Fibroblast of lung (primary cell): Measurements from ENCODE around the gene GALNT17. TPM values are rescaled to one million over a fixed set of nuclear protein-coding genes. Genes with fewer than 3 reads are reported as not detected.
A peak's percentile ranks its signal among the peaks of the same experiment; 100 is the strongest.

ENCODE experiments used
- DNase-seq, 2 donors: peaks; one replicate each; pipeline versions ENCODE4 v3.0.0 to v3.0.0-alpha.2; 2010; ENCODE audit warnings: low read depth in 2 of 2
- H2AFZ ChIP-seq: 2 replicates; pipeline ENCODE4 v1.5.1; 2012; ENCODE audit warnings: low read length, control low read depth, inconsistent platforms
- H3K27ac ChIP-seq: 2 replicates; pipeline ENCODE4 v1.5.1; 2011; ENCODE audit warnings: low read length, control low read depth; ENCODE audit not compliant: insufficient read depth
- H3K27me3 ChIP-seq: 2 replicates; pipeline ENCODE4 v1.5.1; 2011; ENCODE audit warnings: mild to moderate bottlenecking, low read length; ENCODE audit not compliant: control insufficient read depth, insufficient read depth
- H3K36me3 ChIP-seq: 2 replicates; pipeline ENCODE4 v1.5.1; 2011; ENCODE audit warnings: low read length; ENCODE audit not compliant: control insufficient read depth, insufficient read depth
- H3K4me1 ChIP-seq: 2 replicates; pipeline ENCODE4 v1.5.1; 2011; ENCODE audit warnings: low read length; ENCODE audit not compliant: control insufficient read depth, insufficient read depth; ENCODE audit errors: extremely low read depth
- H3K4me2 ChIP-seq: 2 replicates; pipeline ENCODE4 v1.5.1; 2011; ENCODE audit warnings: low read length, control low read depth; ENCODE audit not compliant: insufficient read depth; ENCODE audit errors: extremely low read depth
- H3K4me3 ChIP-seq, 4 experiments: fragments of 200-600 bp in 1 of 4; sonication (generic) in 1 of 4; replicated peaks in 1 of 4; 2 replicates each; pipeline ENCODE4 v1.5.1; 2011 to 2016; ENCODE audit warnings: low read length in 4 of 4, low read depth in 3 of 4, mild to moderate bottlenecking in 3 of 4, control low read depth in 2 of 4, inconsistent platforms in 1 of 4, mixed read lengths in 1 of 4; ENCODE audit not compliant: insufficient read depth in 1 of 4; ENCODE audit errors: control extremely low read depth in 1 of 4
- H3K79me2 ChIP-seq: 2 replicates; pipeline ENCODE4 v1.5.1; 2012; ENCODE audit warnings: mild to moderate bottlenecking, low read length, inconsistent platforms; ENCODE audit not compliant: control insufficient read depth, insufficient read depth
- H3K9ac ChIP-seq: 2 replicates; pipeline ENCODE4 v1.5.1; 2011; ENCODE audit warnings: mild to moderate bottlenecking, low read length, control low read depth; ENCODE audit not compliant: insufficient read depth
- H3K9me3 ChIP-seq: 2 replicates; pipeline ENCODE4 v1.5.1; 2012; ENCODE audit warnings: low read depth, low read length; ENCODE audit not compliant: control insufficient read depth, insufficient read depth
- H4K20me1 ChIP-seq: 2 replicates; pipeline ENCODE4 v1.5.1; 2011; ENCODE audit warnings: low read length; ENCODE audit not compliant: control insufficient read depth, insufficient read depth; ENCODE audit errors: extremely low read depth
- CTCF ChIP-seq, 2 donors: IDR thresholded peaks in 1 of 2; conservative IDR thresholded peaks in 1 of 2; 1 replicate in 1 of 2; 2 replicates in 1 of 2; pipeline ENCODE4 v1.5.1; 2011 to 2012; ENCODE audit warnings: low read length in 2 of 2, control low read depth in 1 of 2, inconsistent platforms in 1 of 2, low read depth in 1 of 2, mild to moderate bottlenecking in 1 of 2
- EZH2 ChIP-seq: IDR thresholded peaks from 2 replicates; pipeline ENCODE4 v1.5.1; 2012; ENCODE audit warnings: low read length, control low read depth, mild to moderate bottlenecking; ENCODE audit errors: missing control alignments
- polyA plus RNA-seq, 2 donors: library from polyadenylated mRNA; depleted of rRNA in 1 of 2; stranded (reverse) in 1 of 2; unstranded in 1 of 2; fragments of >200 nt; gene quantifications; 2 replicates each; pipeline ENCODE4 v1.2.1, GENCODE V29; 2011 to 2012; ENCODE audit warnings: missing spikeins in 1 of 2
- total RNA-seq: library from RNA; depleted of rRNA; stranded (reverse); fragments of >200 nt; gene quantifications from 2 replicates; pipeline ENCODE4 v1.2.1, GENCODE V29; 2014

The GALNT17 gene
- total and polyA plus RNA-seq, 2 donors (not counting 1 experiment from before 2014, with no cell fraction given): under 0.01 TPM; not detected in 1

DNA sequence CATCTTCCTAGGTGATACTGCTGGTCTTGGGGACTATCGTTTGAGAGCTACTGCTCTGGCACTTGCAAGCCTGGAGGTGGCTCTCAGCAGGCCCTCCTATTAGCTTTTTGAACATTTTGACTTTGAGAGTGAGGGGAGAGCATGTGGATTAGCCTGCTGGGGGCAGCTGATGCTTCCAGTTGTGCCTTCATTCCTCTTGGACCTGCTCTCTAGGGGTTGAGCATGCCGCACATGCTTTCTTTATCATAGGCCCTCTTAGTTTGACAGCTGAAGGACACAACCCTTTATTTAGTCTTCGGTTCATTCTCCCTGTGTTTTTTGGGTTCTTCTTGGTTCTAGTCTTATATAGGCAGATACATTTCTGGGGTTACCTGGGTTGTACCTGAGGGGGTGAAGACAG, 132.1 kb downstream of the GALNT17 start:
- no peak overlapping the region for H3K4me2 ChIP-seq
- H2AFZ ChIP-seq: no peak overlapping the region
- H3K27me3 ChIP-seq: no peaks in the 10 kb centered on the region
- no peaks in the 10 kb centered on the region for H3K36me3 ChIP-seq
- H3K27ac ChIP-seq: no peak overlapping the region
- H3K9me3 ChIP-seq: no peaks in the 10 kb centered on the region
- no peak overlapping the region for H3K4me3 ChIP-seq
- no peak overlapping the region for H3K9ac ChIP-seq
- no peaks in the 10 kb centered on the region for H3K4me1 ChIP-seq
- H4K20me1 ChIP-seq: no peaks in the 10 kb centered on the region
- TF ChIP-seq CTCF (conservative IDR thresholded peaks at IDR 0.05 in 1 of 2, IDR thresholded peaks at IDR 0.05 in 1 of 2; ENCODE audit: low read depth in 1 of 2, low read length in 2 of 2) (no peak), EZH2 (no peak)
- no peak for DNase-seq
- H3K79me2 ChIP-seq: no peaks in the 10 kb centered on the region

DNA sequence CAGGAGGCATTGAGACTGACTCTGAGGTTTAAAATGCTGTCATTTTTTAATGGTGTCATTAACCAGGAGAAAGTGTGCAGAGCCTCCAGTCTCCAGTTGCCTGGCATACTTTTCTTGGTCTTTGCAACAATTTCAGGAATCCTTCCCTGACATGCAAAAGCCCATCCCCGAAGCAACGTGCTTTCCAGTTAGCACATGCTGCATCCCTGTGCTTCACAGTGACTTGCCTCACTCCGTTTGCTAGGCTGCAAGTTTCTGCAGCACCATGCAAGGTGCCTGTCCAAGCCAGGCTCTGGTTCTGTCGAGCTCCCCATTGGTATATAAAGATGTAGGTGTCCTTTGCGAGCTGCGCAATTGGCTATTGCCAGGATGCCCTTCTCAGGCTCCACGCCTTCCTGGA, 135.0 kb downstream of the GALNT17 start:
- Histone ChIP-seq H4K20me1 (no peaks in the 10 kb centered on the region), H3K4me2 (no peak overlapping the region), H3K4me3 (no peak overlapping the region), H3K9ac (no peak overlapping the region), H3K79me2 (no peaks in the 10 kb centered on the region), H3K36me3 (no peaks in the 10 kb centered on the region), H3K4me1 (no peaks in the 10 kb centered on the region), H3K9me3 (no peaks in the 10 kb centered on the region), H3K27ac (no peak overlapping the region), H3K27me3 (no peaks in the 10 kb centered on the region), H2AFZ (no peak overlapping the region)
- peak in 1 of 2 donors; percentile 5 for DNase-seq
- TF ChIP-seq EZH2: no peak
- no peak for TF ChIP-seq CTCF (conservative IDR thresholded peaks at IDR 0.05 in 1 of 2, IDR thresholded peaks at IDR 0.05 in 1 of 2; ENCODE audit: low read depth in 1 of 2, low read length in 2 of 2)

- no peaks in the 10 kb centered on the region for H3K27me3 ChIP-seq
- no peaks in the 10 kb centered on the region for H3K9me3 ChIP-seq
- no peak overlapping the region for H2AFZ ChIP-seq
- no peaks in the 10 kb centered on the region for H3K36me3 ChIP-seq
- no peak overlapping the region for H3K4me3 ChIP-seq
- no peaks in the 10 kb centered on the region for H3K79me2 ChIP-seq
- no peak overlapping the region for H3K9ac ChIP-seq
- DNase-seq: no peak
- no peak overlapping the region for H3K4me2 ChIP-seq
- TF ChIP-seq CTCF (conservative IDR thresholded peaks at IDR 0.05 in 1 of 2, IDR thresholded peaks at IDR 0.05 in 1 of 2; ENCODE audit: low read depth in 1 of 2, low read length in 2 of 2) (no peak), EZH2 (no peak)
- H3K27ac ChIP-seq: no peak overlapping the region
- H4K20me1 ChIP-seq: no peaks in the 10 kb centered on the region
- H3K4me1 ChIP-seq: no peaks in the 10 kb centered on the region
Measured at GRCh38 chr7:71267734-71268469, 136.0 kb downstream of the GALNT17 start.
